GM13977 (cell line): Measurements from ENCODE around the gene SYT17.

Experiments
- DNase-seq: peaks from one replicate; pipeline ENCODE4 v3.0.0; 2012; ENCODE audit warnings: low spot score
- in situ Hi-C: fragments of 300-500 bp; cut with MboI; formaldehyde crosslinking; loops from one replicate; pipeline ENCODE4 v1.12.0; 2022; ENCODE audit warnings: low sequenced_read_pairs, low pct_unique_long_range_greater_than_20kb, mixed read lengths, inconsistent platforms; ENCODE audit not compliant: unreplicated experiment
- TF ChIP-seq, protein P1 (sequence below): IDR thresholded peaks from 2 replicates; pipeline ENCODE4 v1.5.1; 2012; ENCODE audit warnings: mild to moderate bottlenecking, control low read depth; ENCODE audit not compliant: insufficient read depth; ENCODE audit errors: extremely low read depth, missing control alignments

Gene SYT17

DNA sequence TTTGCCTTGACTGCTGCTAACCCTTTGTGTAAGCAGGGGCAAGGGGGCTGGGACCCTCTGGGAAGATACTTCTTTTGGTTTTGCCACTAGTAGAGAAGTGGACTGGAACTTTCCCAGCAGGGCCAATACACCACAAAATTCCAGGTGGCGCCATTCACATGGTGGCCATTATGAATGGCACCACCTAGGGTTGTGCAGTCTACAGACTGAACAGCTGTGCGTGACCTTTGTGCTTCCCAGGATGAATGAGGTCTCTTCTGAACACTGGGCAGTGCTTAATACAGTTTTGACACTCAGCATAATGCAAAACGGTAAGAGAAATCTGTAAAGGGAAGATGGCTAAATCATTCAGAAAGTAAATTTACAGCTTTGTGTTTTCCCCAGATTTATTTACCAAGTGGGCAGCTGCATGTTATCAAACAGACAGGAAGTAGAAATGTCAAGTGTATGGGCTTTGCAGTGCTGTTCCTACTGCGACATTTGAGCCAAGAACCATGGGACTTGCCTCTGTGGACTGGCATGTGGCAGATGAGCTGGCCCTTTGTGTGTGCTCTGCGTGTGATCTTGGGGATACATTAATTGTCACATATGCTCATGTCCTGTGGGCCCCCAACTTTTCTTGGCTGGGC lies 9.2 kb downstream of the SYT17 start:
- DNase-seq, result no peak
- in situ Hi-C loops, result loop anchor here (10.0 kb wide), 1 partner anchor 198 kb away; no protein-coding TSS in a partner anchor
- TF ChIP-seq, protein P1, sequence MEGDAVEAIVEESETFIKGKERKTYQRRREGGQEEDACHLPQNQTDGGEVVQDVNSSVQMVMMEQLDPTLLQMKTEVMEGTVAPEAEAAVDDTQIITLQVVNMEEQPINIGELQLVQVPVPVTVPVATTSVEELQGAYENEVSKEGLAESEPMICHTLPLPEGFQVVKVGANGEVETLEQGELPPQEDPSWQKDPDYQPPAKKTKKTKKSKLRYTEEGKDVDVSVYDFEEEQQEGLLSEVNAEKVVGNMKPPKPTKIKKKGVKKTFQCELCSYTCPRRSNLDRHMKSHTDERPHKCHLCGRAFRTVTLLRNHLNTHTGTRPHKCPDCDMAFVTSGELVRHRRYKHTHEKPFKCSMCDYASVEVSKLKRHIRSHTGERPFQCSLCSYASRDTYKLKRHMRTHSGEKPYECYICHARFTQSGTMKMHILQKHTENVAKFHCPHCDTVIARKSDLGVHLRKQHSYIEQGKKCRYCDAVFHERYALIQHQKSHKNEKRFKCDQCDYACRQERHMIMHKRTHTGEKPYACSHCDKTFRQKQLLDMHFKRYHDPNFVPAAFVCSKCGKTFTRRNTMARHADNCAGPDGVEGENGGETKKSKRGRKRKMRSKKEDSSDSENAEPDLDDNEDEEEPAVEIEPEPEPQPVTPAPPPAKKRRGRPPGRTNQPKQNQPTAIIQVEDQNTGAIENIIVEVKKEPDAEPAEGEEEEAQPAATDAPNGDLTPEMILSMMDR, result peak; percentile 21

DNA sequence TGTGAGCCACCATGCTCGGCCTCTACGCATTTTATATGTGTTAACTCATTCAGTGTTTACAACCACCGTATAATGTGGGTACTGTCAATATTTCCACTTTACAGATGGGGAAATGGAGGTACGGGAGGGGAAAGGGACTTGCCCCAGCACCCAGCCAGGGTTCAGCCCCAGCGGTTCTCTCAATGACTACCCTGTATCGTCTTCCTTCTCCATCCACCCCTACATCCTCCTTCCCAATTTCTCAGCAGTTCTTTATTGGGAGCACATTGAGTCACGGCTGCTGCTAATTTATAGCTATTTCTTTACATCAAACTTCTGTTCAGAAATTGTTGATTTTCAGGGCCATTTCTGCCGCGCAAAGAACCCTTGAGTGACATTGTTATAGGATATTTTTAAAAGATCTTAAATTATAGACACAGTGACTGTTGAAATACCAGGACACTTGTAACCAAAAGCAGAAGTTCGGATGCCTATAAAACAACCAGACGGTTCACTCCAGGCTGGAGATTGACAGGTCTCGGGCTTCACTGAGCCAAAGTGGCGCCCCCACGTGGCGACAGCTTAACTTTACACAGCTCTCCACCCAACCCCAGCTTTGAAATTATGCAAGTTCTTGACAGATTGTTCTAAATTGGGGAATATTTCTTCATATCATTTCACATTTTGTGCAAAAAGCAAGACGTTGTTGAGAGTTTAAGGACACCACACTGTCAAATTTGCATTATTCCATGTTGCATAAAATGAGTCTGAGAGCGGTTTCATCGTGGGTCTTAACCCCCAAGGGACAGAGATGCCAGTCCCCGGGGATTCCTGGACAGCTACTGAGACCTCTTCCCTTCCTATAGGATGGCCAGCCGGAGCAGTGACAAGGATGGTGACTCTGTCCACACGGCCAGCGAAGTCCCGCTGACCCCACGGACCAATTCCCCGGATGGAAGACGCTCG lies 11.8 kb downstream of the SYT17 start:
- TF ChIP-seq, protein P1, result peak; percentile 82
- peak; percentile 84 for DNase-seq
- in situ Hi-C loops, result loop anchor here (10.0 kb wide), 1 partner anchor 195 kb away; no protein-coding TSS in a partner anchor

DNA sequence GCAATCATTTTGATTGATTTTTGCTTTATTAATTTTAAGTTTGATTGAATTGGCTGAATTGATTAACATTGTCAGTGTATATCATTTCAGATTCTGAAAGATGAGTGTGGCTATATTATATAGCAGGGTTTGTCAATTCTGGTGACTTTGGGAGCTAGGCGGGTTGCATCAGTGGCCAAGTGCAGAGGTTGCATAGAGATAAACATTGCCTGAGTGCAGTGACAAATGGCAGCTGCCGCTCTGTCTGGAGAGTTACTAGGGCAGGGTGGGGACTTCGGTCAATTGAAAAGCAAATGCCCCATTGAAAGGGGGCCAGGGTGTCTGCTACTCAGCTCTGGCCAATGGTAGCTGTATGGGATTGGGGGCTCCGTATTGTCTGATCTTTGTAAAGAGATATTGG lies 12.7 kb downstream of the SYT17 start:
- TF ChIP-seq, protein P1, result no peak
- no peak for DNase-seq
- in situ Hi-C loops, result no loop called here

DNA sequence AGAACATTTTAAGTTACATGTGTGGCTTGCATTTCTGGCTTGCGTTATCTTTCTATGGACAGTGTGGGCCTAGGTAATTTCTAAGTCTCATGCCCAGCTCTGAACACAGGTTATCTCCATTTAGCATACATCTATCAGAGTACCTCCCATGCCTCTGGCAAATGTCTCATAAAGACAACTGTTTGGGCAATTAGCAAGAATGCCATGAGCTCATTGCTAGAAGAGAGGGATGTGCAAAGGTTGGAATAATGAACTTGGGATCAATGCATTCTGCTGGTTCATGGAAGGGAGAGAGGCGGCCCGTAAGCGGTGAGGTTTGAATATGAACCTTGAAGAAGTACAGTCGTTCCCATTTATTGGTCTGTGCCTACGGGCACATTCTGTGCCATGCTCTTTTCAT lies 14.4 kb downstream of the SYT17 start:
- in situ Hi-C loops, result no loop called here
- TF ChIP-seq, protein P1, result no peak
- peak; percentile 4 for DNase-seq

DNA sequence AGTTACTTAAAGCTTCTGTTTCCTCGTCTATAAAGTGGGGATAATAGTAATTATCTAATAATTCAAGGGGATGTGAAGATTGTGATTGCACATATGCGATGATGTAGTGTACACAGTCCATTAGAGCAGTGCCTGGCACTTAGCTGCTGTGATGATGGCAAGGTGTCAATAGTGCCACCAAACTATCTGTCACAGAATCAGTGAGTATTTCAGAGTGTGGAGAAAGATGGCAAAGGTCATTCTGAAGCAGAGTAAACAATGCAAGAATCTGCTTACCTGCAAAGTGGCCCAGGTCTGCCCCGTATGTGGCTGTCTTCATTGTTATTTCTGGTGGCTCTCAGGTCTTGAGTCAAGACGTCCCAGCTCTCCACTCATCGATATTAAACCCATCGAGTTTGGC lies 15.1 kb downstream of the SYT17 start:
- DNase-seq, result no peak
- TF ChIP-seq, protein P1, result no peak
- in situ Hi-C loops, result no loop called here

DNA sequence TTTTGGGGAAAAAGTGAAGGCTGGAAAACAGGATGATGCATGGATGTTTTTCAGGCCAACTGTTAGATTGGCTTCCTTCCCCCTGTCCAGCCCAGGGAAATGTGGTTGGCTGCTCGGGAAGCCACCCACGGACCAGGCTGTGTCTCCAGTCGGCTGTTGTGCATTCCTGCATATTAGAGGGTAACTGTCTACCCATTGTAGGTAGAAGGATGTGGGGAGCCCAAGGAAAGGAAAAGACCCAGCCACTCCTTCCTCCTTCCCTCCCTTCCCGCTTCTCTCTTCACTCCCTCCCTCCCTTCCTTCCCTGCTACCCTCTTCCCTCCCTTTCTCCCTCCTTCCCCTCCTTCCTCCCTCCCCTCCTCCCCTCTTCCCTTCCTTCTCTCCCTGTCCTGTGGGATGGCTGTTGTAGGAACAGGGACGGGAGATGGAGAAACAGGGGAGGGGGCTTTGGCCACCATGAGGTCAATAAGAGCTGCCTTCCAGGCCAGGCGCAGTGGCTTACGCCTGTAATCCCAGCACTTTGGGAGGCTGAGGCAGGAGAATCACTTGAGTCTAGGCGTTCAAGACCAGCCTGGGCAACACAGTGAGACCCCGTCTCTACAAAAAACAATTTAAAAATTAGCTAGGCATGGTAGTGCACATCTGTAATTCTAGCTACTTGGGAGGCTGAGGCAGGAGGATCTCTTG lies 16.9 kb downstream of the SYT17 start:
- TF ChIP-seq, protein P1, result no peak
- in situ Hi-C loops, result no loop called here
- no peak for DNase-seq
